H9 (cell line): Measurements from ENCODE around the gene GTPBP6. TPM values are rescaled to one million over a fixed set of nuclear protein-coding genes. Genes with fewer than 3 reads are reported as not detected.
A peak's percentile ranks its signal among the peaks of the same experiment; 100 is the strongest.

ENCODE experiments used
- DNase-seq: peaks from one replicate; pipeline ENCODE4 v3.0.0-alpha.2; 2017
- H2AFZ ChIP-seq: one replicate; pipeline ENCODE4 v1.6.1; 2013; ENCODE audit warnings: mild to moderate bottlenecking, low read length, control low read depth, moderate library complexity
- H2AK5ac ChIP-seq: 2 replicates; pipeline ENCODE4 v1.6.1; 2013; ENCODE audit warnings: low read length, control low read depth, mixed read lengths; ENCODE audit not compliant: insufficient read length
- H2BK120ac ChIP-seq: one replicate; pipeline ENCODE4 v1.6.1; 2013; ENCODE audit warnings: low read depth, mild to moderate bottlenecking, low read length, control low read depth, inconsistent platforms; ENCODE audit not compliant: poor library complexity, severe bottlenecking
- H2BK12ac ChIP-seq: 2 replicates; pipeline ENCODE4 v1.6.1; 2013; ENCODE audit warnings: low read length, control low read depth, mixed read lengths, low read depth; ENCODE audit not compliant: insufficient read length
- H2BK15ac ChIP-seq: 2 replicates; pipeline ENCODE4 v1.6.1; 2013; ENCODE audit warnings: low read depth, low read length, control low read depth
- H2BK20ac ChIP-seq: one replicate; pipeline ENCODE4 v1.6.1; 2013; ENCODE audit warnings: low read depth, mild to moderate bottlenecking, low read length, control low read depth, inconsistent platforms; ENCODE audit not compliant: poor library complexity, severe bottlenecking
- H2BK5ac ChIP-seq: 2 replicates; pipeline ENCODE4 v1.6.1; 2013; ENCODE audit warnings: low read length, control low read depth, mixed read lengths; ENCODE audit not compliant: insufficient read length
- H3K14ac ChIP-seq: 2 replicates; pipeline ENCODE4 v1.6.1; 2013; ENCODE audit warnings: low read length, control low read depth; ENCODE audit not compliant: insufficient read depth
- H3K18ac ChIP-seq: 2 replicates; pipeline ENCODE4 v1.6.1; 2013; ENCODE audit warnings: low read depth, mild to moderate bottlenecking, mixed read lengths, low read length, control low read depth; ENCODE audit not compliant: insufficient read length
- H3K23ac ChIP-seq: 2 replicates; pipeline ENCODE4 v1.6.1; 2013; ENCODE audit warnings: low read length, control low read depth, mixed read lengths, low read depth; ENCODE audit not compliant: insufficient read length
- H3K23me2 ChIP-seq: 2 replicates; pipeline ENCODE4 v1.6.1; 2013; ENCODE audit warnings: low read depth, mild to moderate bottlenecking, mixed read lengths, low read length, control low read depth; ENCODE audit not compliant: insufficient read length, poor library complexity, severe bottlenecking
- H3K27ac ChIP-seq: 2 replicates; pipeline ENCODE4 v1.5.1; 2013; ENCODE audit warnings: low read length, control low read depth, mixed read lengths, low read depth; ENCODE audit not compliant: insufficient read length
- H3K27me3 ChIP-seq: 2 replicates; pipeline ENCODE4 v1.6.1; 2013; ENCODE audit warnings: low read length, control low read depth, inconsistent platforms; ENCODE audit not compliant: insufficient read depth
- H3K4ac ChIP-seq: 2 replicates; pipeline ENCODE4 v1.6.1; 2013; ENCODE audit warnings: low read depth, mild to moderate bottlenecking, control low read depth, inconsistent platforms, low read length, moderate library complexity
- H3K4me1 ChIP-seq: 2 replicates; pipeline ENCODE4 v1.6.1; 2013; ENCODE audit warnings: low read length, control low read depth, inconsistent platforms; ENCODE audit not compliant: insufficient read depth
- H3K4me2 ChIP-seq: 2 replicates; pipeline ENCODE4 v1.6.1; 2013; ENCODE audit warnings: low read length, control low read depth, mixed read lengths; ENCODE audit not compliant: insufficient read length, insufficient read depth
- H3K56ac ChIP-seq: 2 replicates; pipeline ENCODE4 v1.6.1; 2013; ENCODE audit warnings: low read depth, mild to moderate bottlenecking, mixed read lengths, low read length, control low read depth; ENCODE audit not compliant: insufficient read length
- H3K79me1 ChIP-seq: 2 replicates; pipeline ENCODE4 v1.6.1; 2013; ENCODE audit warnings: low read depth, mild to moderate bottlenecking, moderate library complexity, low read length, control low read depth, inconsistent platforms; ENCODE audit not compliant: insufficient read depth, poor library complexity, severe bottlenecking
- H3K79me2 ChIP-seq: 2 replicates; pipeline ENCODE4 v1.6.1; 2013; ENCODE audit warnings: low read length, control low read depth, inconsistent platforms; ENCODE audit not compliant: insufficient read depth
- H3K9ac ChIP-seq: 2 replicates; pipeline ENCODE4 v1.6.1; 2013; ENCODE audit warnings: low read length, control low read depth, mixed read lengths; ENCODE audit not compliant: insufficient read length; ENCODE audit errors: extremely low read depth
- H3K9me3 ChIP-seq: one replicate; pipeline ENCODE4 v1.6.1; 2013; ENCODE audit warnings: low read depth, low read length, inconsistent platforms; ENCODE audit not compliant: control insufficient read depth
- H3T11ph ChIP-seq: one replicate; pipeline ENCODE4 v1.6.1; 2013; ENCODE audit warnings: mild to moderate bottlenecking, low read length, control low read depth, inconsistent platforms
- H4K20me1 ChIP-seq: one replicate; pipeline ENCODE4 v1.6.1; 2013; ENCODE audit not compliant: control insufficient read depth, insufficient read length, insufficient read depth
- H4K5ac ChIP-seq: 2 replicates; pipeline ENCODE4 v1.6.1; 2013; ENCODE audit warnings: low read depth, mild to moderate bottlenecking, mixed read lengths, low read length, control low read depth; ENCODE audit not compliant: insufficient read length
- H4K8ac ChIP-seq: replicated peaks from 2 replicates; pipeline ENCODE4 v1.6.1; 2013; ENCODE audit warnings: low read length, control low read depth, mixed read lengths, low read depth; ENCODE audit not compliant: insufficient read length
- H4K91ac ChIP-seq: 2 replicates; pipeline ENCODE4 v1.6.1; 2013; ENCODE audit warnings: low read depth, mild to moderate bottlenecking, moderate library complexity, mixed read lengths, low read length, control low read depth; ENCODE audit not compliant: insufficient read length
- H3K27ac Mint-ChIP-seq, 3 experiments: 2 replicates in 2 of 3; 3 replicates in 1 of 3; pipeline ENCODE4 v1.8.0; 2020 to 2021; ENCODE audit warnings: mixed read lengths in 3 of 3, mild to moderate bottlenecking in 1 of 3, moderate library complexity in 1 of 3
- H3K27me3 Mint-ChIP-seq: 2 replicates; pipeline ENCODE4 v1.8.0; 2021; ENCODE audit warnings: low read depth, mild to moderate bottlenecking, moderate library complexity, mixed read lengths
- H3K36me3 Mint-ChIP-seq, 3 experiments: 2 replicates in 2 of 3; 3 replicates in 1 of 3; pipeline ENCODE4 v1.8.0; 2020 to 2021; ENCODE audit warnings: low read depth in 3 of 3, mixed read lengths in 3 of 3; ENCODE audit not compliant: insufficient read depth in 1 of 3
- H3K4me1 Mint-ChIP-seq, 2 experiments: 2 replicates each; pipeline ENCODE4 v1.8.0; 2020; ENCODE audit warnings: mixed read lengths in 2 of 2
- H3K4me3 Mint-ChIP-seq, 2 experiments: 2 replicates in 1 of 2; 3 replicates in 1 of 2; pipeline ENCODE4 v1.8.0; 2020 to 2021; ENCODE audit warnings: mild to moderate bottlenecking in 2 of 2, mixed read lengths in 2 of 2, moderate library complexity in 1 of 2
- H3K9me3 Mint-ChIP-seq, 2 experiments: 2 replicates in 1 of 2; 3 replicates in 1 of 2; pipeline ENCODE4 v1.8.0; 2020; ENCODE audit warnings: mild to moderate bottlenecking in 2 of 2, mixed read lengths in 2 of 2, moderate library complexity in 1 of 2
- CTCF ChIP-seq: fragments of 200-600 bp; sonication (generic); conservative IDR thresholded peaks from 3 replicates; pipeline ENCODE4 v1.8.0; 2021; ENCODE audit warnings: antibody characterized with exemption, mild to moderate bottlenecking
- WGBS: extraction: QIAGEN DNeasy Blood & Tissue Kit; methylation state at CpG from one replicate; pipeline ENCODE4 v1.1.7; 2013; ENCODE audit warnings: missing lambda C conversion rate, low lambda C conversion rate, mixed read lengths; ENCODE audit not compliant: insufficient read length; ENCODE audit errors: extremely low coverage; 5-methylcytosine and 5-hydroxymethylcytosine counted together
- total RNA-seq: library from RNA; stranded (reverse); gene quantifications from 2 replicates; pipeline ENCODE4 v1.2.1, GENCODE V29; 2021

Gene GTPBP6
- total RNA-seq, 1 experiment from 2014 or later: 64.0 TPM

GRCh38 chrX:337331-337831, 18.8 kb upstream of the GTPBP6 start:
- peak overlapping the region in 1 of 3 experiments; percentile 76; a peak in 1 of 7 replicates for H3K27ac Mint-ChIP-seq
- H3K27me3 Mint-ChIP-seq: no peaks in the 10 kb centered on the region
- H3K79me2 ChIP-seq: no peaks in the 10 kb centered on the region
- H4K20me1 ChIP-seq: no peaks in the 10 kb centered on the region
- H3K4ac ChIP-seq: no peak overlapping the region
- H3K36me3 Mint-ChIP-seq: peaks cover 32 to 56% (median 46%) of the 10 kb centered on the region in 3 experiments
- no peak overlapping the region for H2BK12ac ChIP-seq
- no peaks in the 10 kb centered on the region for H3K4me1 ChIP-seq
- DNase-seq: no peak
- no peak overlapping the region for H2AFZ ChIP-seq
- H2AK5ac ChIP-seq: no peak overlapping the region
- no peak overlapping the region for H2BK5ac ChIP-seq
- no peaks in the 10 kb centered on the region for H3K27me3 ChIP-seq
- H4K5ac ChIP-seq: no peak overlapping the region
- no peak overlapping the region for H3K23ac ChIP-seq
- H3K4me1 Mint-ChIP-seq: peaks cover 0 to 2% of the 10 kb centered on the region in 2 experiments; a peak in 1 of 4 replicates
- H3K9ac ChIP-seq: no peak overlapping the region
- no peak overlapping the region for H4K8ac ChIP-seq
- no peaks in the 10 kb centered on the region for H3K9me3 ChIP-seq
- no CpG with 5 or more reads among the region's 38 CpGs for WGBS
- no peak overlapping the region for H4K91ac ChIP-seq
- no peak overlapping the region for H3K18ac ChIP-seq
- H2BK20ac ChIP-seq: no peak overlapping the region
- no peak overlapping the region for H2BK120ac ChIP-seq
- no peak overlapping the region for H3T11ph ChIP-seq
- H3K23me2 ChIP-seq: no peaks in the 10 kb centered on the region
- H3K79me1 ChIP-seq: no peaks in the 10 kb centered on the region
- no peak overlapping the region for H3K27ac ChIP-seq
- no peak for TF ChIP-seq CTCF
- no peak overlapping the region for H3K56ac ChIP-seq
- no peak overlapping the region for H2BK15ac ChIP-seq
- H3K9me3 Mint-ChIP-seq: peaks cover 3% of the 10 kb centered on the region in 2 experiments; a peak in 3 of 5 replicates
- H3K14ac ChIP-seq: no peak overlapping the region; the same call in 1 of the 2 replicates
- no peak overlapping the region for H3K4me3 Mint-ChIP-seq
- no peak overlapping the region for H3K4me2 ChIP-seq
